NOMO-1 treated with dmso at 0.1 percent for 144 hours (cell line): ENCODE measurements around the gene VASP.

Source experiments
- DNase-seq: peaks from one replicate; lab custom pipeline; 2025; ENCODE audit not compliant: unreplicated experiment; lab: John Stamatoyannopoulos, UW

Gene VASP

GRCh38 chr19:45506989-45507871 is at the start of gene VASP:
Gene VASP, plus strand, starts transcription at chr19:45507479. Its CDS starts 293 bp downstream, at chr19:45507772.
- DNase-seq = peak; percentile 90

- no peak for DNase-seq
Measured at GRCh38 chr19:45457776-45458175, 49.5 kb upstream of the VASP start.

- no peak for DNase-seq
Measured at GRCh38 chr19:45460807-45461347, 46.4 kb upstream of the VASP start.

GRCh38 chr19:45462174-45462573 is 45.1 kb upstream of the VASP start:
- DNase-seq = no peak

- DNase-seq = no peak
Measured at GRCh38 chr19:45463241-45463640, 44.0 kb upstream of the VASP start.

- DNase-seq = no peak
Measured at GRCh38 chr19:45464274-45464673, 43.0 kb upstream of the VASP start.

GRCh38 chr19:45464852-45465441 is 42.3 kb upstream of the VASP start:
- DNase-seq = no peak

- no peak for DNase-seq
Measured at GRCh38 chr19:45467115-45467455, 40.2 kb upstream of the VASP start.

- DNase-seq = peak; percentile 82
Measured at GRCh38 chr19:45467456-45468158, 39.7 kb upstream of the VASP start, which contains the start of gene FOSB. Gene FOSB, plus strand, starts transcription at chr19:45467996. Its CDS starts 591 bp downstream, at chr19:45468587.

- DNase-seq = no peak
Measured at GRCh38 chr19:45468159-45468651, 39.1 kb upstream of the VASP start.

GRCh38 chr19:45468803-45469131 is 38.5 kb upstream of the VASP start:
- no peak for DNase-seq

- DNase-seq = peak; percentile 90
Measured at GRCh38 chr19:45469132-45469944, 37.9 kb upstream of the VASP start.

- no peak for DNase-seq
Measured at GRCh38 chr19:45469945-45470761, 37.1 kb upstream of the VASP start.

GRCh38 chr19:45470762-45471081 is 36.6 kb upstream of the VASP start:
- DNase-seq = no peak

GRCh38 chr19:45471111-45471930 is 36.0 kb upstream of the VASP start:
- DNase-seq = no peak

GRCh38 chr19:45471931-45472562 is 35.2 kb upstream of the VASP start:
- DNase-seq = no peak

GRCh38 chr19:45472563-45473366 is 34.5 kb upstream of the VASP start:
- no peak for DNase-seq

- DNase-seq = no peak
Measured at GRCh38 chr19:45473367-45473681, 34.0 kb upstream of the VASP start.
